SU-DHL-6 (cell line): Measurements from ENCODE around the gene STX18.

ENCODE experiments used
- H2AFZ ChIP-seq: fragments of 200-600 bp; sonication (generic); 2 replicates; pipeline ENCODE4 v1.6.1; 2014; ENCODE audit warnings: low read depth, mild to moderate bottlenecking, moderate library complexity, mixed read lengths, antibody characterized with exemption, low read length; ENCODE audit not compliant: severe bottlenecking
- H3F3A ChIP-seq: fragments of 200-600 bp; shearing (Covaris generic); 2 replicates; pipeline ENCODE4 v1.6.0; 2016; ENCODE audit warnings: antibody characterized with exemption, mild to moderate bottlenecking; ENCODE audit not compliant: insufficient read depth
- H3K27ac ChIP-seq: fragments of 200-600 bp; sonication (generic); 2 replicates; pipeline ENCODE4 v1.5.1; 2016; ENCODE audit warnings: low read depth, mild to moderate bottlenecking, low read length, moderate library complexity, mixed read lengths
- H3K27me3 ChIP-seq: fragments of 200-600 bp; sonication (generic), shearing (Covaris generic); 2 replicates; pipeline ENCODE4 v1.6.0; 2014; ENCODE audit warnings: mild to moderate bottlenecking, low read length
- H3K36me3 ChIP-seq: fragments of 200-600 bp; sonication (generic); 2 replicates; pipeline ENCODE4 v1.6.1; 2014; ENCODE audit warnings: mild to moderate bottlenecking, low read length, mixed read lengths
- H3K4me2 ChIP-seq: fragments of 300-600, 200-600 bp; shearing (Covaris generic), sonication (generic); 2 replicates; pipeline ENCODE4 v1.6.0; 2014; ENCODE audit warnings: low read length, low read depth, mild to moderate bottlenecking; ENCODE audit not compliant: poor library complexity, severe bottlenecking
- H3K4me3 ChIP-seq: fragments of 200-600 bp; sonication (generic); 2 replicates; pipeline ENCODE4 v1.5.1; 2014; ENCODE audit warnings: antibody characterized with exemption, low read length, mild to moderate bottlenecking, mixed read lengths; ENCODE audit not compliant: insufficient read depth, poor library complexity, severe bottlenecking
- H3K79me2 ChIP-seq: fragments of 200-600 bp; sonication (generic); 2 replicates; pipeline ENCODE4 v1.6.1; 2014; ENCODE audit warnings: mild to moderate bottlenecking, low read length, moderate library complexity; ENCODE audit not compliant: insufficient read depth
- H3K9ac ChIP-seq: fragments of 200-600 bp; sonication (generic); 2 replicates; pipeline ENCODE4 v1.7.0; 2014; ENCODE audit warnings: mild to moderate bottlenecking, low read length
- H3K9me2 ChIP-seq: fragments of 200-600 bp; sonication (generic); replicated peaks from 2 replicates; pipeline ENCODE4 v1.6.1; 2014; ENCODE audit warnings: low read length; ENCODE audit not compliant: insufficient read depth
- H3K9me3 ChIP-seq: fragments of 200-600 bp; sonication (generic); 2 replicates; pipeline ENCODE4 v1.6.1; 2014; ENCODE audit warnings: low read length, mixed read lengths; ENCODE audit not compliant: insufficient read depth
- H4K20me1 ChIP-seq: fragments of 200-600 bp; sonication (generic); 2 replicates; pipeline ENCODE4 v1.6.1; 2014; ENCODE audit warnings: low read depth, mild to moderate bottlenecking, antibody characterized with exemption, low read length, moderate library complexity, mixed read lengths
- EZH2phosphoT487 ChIP-seq: fragments of 200-600 bp; sonication (generic), shearing (Covaris generic); conservative IDR thresholded peaks from 2 replicates; pipeline ENCODE4 v1.6.1; 2018; ENCODE audit warnings: mild to moderate bottlenecking, antibody characterized with exemption, low read length, moderate library complexity, mixed read lengths
- TF ChIP-seq, protein P1 (sequence below): fragments of 200-600 bp; sonication (generic); IDR thresholded peaks from one replicate; pipeline ENCODE4 v1.5.1; 2017; ENCODE audit warnings: antibody characterized with exemption, mild to moderate bottlenecking, low read length, moderate library complexity; ENCODE audit not compliant: insufficient read depth, poor library complexity, severe bottlenecking

The STX18 gene

DNA sequence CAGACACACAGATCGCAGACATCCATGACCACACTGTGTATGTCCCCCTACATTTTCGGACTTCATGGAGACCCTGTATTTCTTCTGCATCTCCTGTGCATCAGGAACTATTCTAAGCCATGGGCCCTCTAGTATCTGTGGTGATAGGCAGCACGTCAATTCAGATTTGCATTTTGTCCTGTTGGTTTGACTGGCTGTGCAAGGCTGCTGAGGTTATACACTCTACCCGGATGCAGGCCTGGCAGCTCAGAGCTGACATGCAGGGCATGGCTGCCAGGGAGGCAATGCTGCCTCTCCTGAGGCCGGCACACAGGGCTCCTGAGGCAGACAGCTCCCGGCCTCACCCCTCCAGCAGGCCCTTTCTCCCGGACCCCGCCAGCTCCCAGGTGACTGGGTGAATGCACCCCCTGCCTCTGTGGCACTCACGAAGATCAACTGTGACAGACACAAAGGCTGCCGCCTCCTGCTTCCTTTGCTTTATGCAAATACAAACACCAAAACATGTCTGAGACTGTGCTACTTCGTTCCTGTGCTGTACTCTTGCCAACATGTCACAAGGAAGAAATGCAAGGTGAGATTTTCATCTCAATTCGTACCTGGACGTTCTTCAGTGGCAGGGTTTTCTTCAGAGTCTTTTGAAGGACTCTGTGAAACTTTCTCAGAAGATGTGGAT, 103.9 kb downstream of the STX18 start:
- Histone ChIP-seq H3K79me2 (no peaks in the 10 kb centered on the region), H4K20me1 (no peaks in the 10 kb centered on the region), H2AFZ (no peak overlapping the region), H3K4me2 (no peak overlapping the region), H3K4me3 (no peak overlapping the region), H3K27me3 (no peaks in the 10 kb centered on the region), H3F3A (no peaks in the 10 kb centered on the region), H3K9ac (no peak overlapping the region), H3K36me3 (no peaks in the 10 kb centered on the region), H3K27ac (no peak overlapping the region), H3K9me3 (no peaks in the 10 kb centered on the region), H3K9me2 (no peaks in the 10 kb centered on the region)
- no peak for TF ChIP-seq EZH2phosphoT487
- TF ChIP-seq, protein P1, sequence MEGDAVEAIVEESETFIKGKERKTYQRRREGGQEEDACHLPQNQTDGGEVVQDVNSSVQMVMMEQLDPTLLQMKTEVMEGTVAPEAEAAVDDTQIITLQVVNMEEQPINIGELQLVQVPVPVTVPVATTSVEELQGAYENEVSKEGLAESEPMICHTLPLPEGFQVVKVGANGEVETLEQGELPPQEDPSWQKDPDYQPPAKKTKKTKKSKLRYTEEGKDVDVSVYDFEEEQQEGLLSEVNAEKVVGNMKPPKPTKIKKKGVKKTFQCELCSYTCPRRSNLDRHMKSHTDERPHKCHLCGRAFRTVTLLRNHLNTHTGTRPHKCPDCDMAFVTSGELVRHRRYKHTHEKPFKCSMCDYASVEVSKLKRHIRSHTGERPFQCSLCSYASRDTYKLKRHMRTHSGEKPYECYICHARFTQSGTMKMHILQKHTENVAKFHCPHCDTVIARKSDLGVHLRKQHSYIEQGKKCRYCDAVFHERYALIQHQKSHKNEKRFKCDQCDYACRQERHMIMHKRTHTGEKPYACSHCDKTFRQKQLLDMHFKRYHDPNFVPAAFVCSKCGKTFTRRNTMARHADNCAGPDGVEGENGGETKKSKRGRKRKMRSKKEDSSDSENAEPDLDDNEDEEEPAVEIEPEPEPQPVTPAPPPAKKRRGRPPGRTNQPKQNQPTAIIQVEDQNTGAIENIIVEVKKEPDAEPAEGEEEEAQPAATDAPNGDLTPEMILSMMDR: no peak

DNA sequence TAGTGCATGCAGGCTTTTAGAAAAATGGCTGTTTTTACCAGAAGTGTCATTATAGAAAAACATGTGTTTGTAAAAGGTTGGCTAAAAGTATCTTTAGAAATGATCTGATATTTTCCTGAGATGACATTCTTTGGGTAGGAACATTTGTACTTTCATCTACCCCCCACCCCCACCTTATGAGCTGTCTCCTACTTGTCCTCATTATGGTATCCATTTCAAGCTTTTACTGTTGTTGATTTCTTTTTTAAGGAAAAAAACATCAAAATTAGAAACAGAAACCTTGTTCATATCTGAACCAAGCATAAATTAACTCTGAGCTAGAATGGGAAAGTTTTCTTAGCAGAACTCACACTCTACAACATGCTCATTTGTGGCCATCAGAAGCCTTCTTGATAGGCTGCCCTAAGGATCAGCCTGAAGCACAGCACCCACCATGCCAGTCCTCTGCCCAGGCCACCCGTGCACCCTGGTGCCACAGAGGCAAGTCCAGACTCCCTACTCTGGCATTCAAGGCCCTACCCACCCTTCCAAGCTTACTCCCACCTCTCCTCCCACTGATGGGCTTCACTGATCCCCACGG, 105.5 kb downstream of the STX18 start:
- no peak overlapping the region for H3K9ac ChIP-seq
- H3K9me3 ChIP-seq: no peaks in the 10 kb centered on the region
- no peaks in the 10 kb centered on the region for H3K36me3 ChIP-seq
- no peak overlapping the region for H3K4me3 ChIP-seq
- no peak for TF ChIP-seq EZH2phosphoT487
- TF ChIP-seq, protein P1: no peak
- no peaks in the 10 kb centered on the region for H3F3A ChIP-seq
- no peaks in the 10 kb centered on the region for H4K20me1 ChIP-seq
- no peak overlapping the region for H3K27ac ChIP-seq
- H3K79me2 ChIP-seq: no peaks in the 10 kb centered on the region
- no peak overlapping the region for H2AFZ ChIP-seq
- H3K9me2 ChIP-seq: no peaks in the 10 kb centered on the region
- H3K27me3 ChIP-seq: no peaks in the 10 kb centered on the region
- H3K4me2 ChIP-seq: no peak overlapping the region

DNA sequence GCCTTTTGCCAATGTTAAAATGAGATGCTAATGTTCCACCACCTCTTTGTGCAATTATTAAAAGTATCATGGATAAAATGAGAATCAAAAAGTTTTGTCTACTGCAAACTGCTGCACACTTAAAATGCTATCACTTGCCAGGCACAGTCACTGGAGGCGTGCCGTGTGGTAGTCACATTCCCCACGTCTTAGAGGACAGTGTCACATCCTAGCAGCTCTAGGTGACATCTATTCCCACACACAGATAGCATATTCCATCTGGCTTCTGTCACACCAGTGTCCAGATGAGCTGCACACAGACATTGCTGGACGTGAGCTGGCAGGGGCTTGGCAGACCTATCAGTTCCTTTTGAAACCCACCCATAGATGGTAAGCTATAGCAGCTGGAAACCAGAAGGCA, 107.9 kb downstream of the STX18 start:
- Histone ChIP-seq H3K4me3 (no peak overlapping the region), H3K9me2 (no peaks in the 10 kb centered on the region), H2AFZ (no peak overlapping the region), H3K4me2 (no peak overlapping the region), H3K9me3 (no peaks in the 10 kb centered on the region), H3K9ac (no peak overlapping the region), H3K36me3 (no peaks in the 10 kb centered on the region), H3F3A (no peaks in the 10 kb centered on the region), H3K27me3 (no peaks in the 10 kb centered on the region), H3K79me2 (no peaks in the 10 kb centered on the region), H3K27ac (no peak overlapping the region), H4K20me1 (no peaks in the 10 kb centered on the region)
- TF ChIP-seq, protein P1: no peak
- TF ChIP-seq EZH2phosphoT487: no peak
